IMR-90 (cell line): Measurements from ENCODE around the gene PIWIL4. TPM values are rescaled to one million over a fixed set of nuclear protein-coding genes. Genes with fewer than 3 reads are reported as not detected.

Source experiments
- ATAC-seq: fragments of 200-7000 bp; cut with Tn5 transposase; 2 replicates; pipeline ENCODE4 v1.9.1; 2020; ENCODE audit warnings: low read depth, mild to moderate bottlenecking, moderate library complexity
- BruUV-seq: library from RNA; stranded (reverse); fragments of 400-500 nt; replicated peaks from 2 replicates; lab custom pipeline; 2021; lab: Mats Ljungman, UMichigan
- CTCF ChIA-PET: fragments of 300-600 bp; formaldehyde crosslinking; extraction: SDS; loops from one replicate; lab custom pipeline; 2021; ENCODE audit warnings: antibody characterized with exemption; lab: Yijun Ruan, JAX
- POLR2A ChIA-PET: fragments of 300-600 bp; sonication (Branson Sonifier 250); formaldehyde crosslinking; loops from one replicate; lab custom pipeline; 2022; ENCODE audit warnings: antibody characterized with exemption; ENCODE audit not compliant: unreplicated experiment; lab: Charles Lee
- DNase-seq: peaks from one replicate; pipeline ENCODE4 v3.0.0; 2013
- H2AFZ ChIP-seq: replicated peaks from 2 replicates; pipeline ENCODE3; 2013; ENCODE audit warnings: low read length, mild to moderate bottlenecking; ENCODE audit not compliant: poor library complexity
- H2AK5ac ChIP-seq: 2 replicates; pipeline ENCODE4 v1.6.1; 2013; ENCODE audit warnings: low read depth, low read length, inconsistent platforms
- H2AK9ac ChIP-seq: replicated peaks from 2 replicates; pipeline ENCODE3; 2013; ENCODE audit warnings: mild to moderate bottlenecking, low read depth, low read length, moderate library complexity; ENCODE audit not compliant: poor library complexity
- H2BK120ac ChIP-seq: 2 replicates; pipeline ENCODE4 v1.6.1; 2013; ENCODE audit warnings: low read depth, low read length, inconsistent platforms
- H2BK15ac ChIP-seq: 3 replicates; pipeline ENCODE4 v1.6.1; 2013; ENCODE audit warnings: low read depth, low read length, inconsistent platforms
- H2BK20ac ChIP-seq: 2 replicates; pipeline ENCODE4 v1.6.1; 2013; ENCODE audit warnings: low read depth, mild to moderate bottlenecking, inconsistent platforms, low read length, moderate library complexity
- H2BK5ac ChIP-seq: 2 replicates; pipeline ENCODE4 v1.6.1; 2013; ENCODE audit warnings: mild to moderate bottlenecking, low read depth, low read length, inconsistent platforms; ENCODE audit not compliant: poor library complexity, severe bottlenecking
- H3K14ac ChIP-seq: replicated peaks from 2 replicates; pipeline ENCODE4 v1.6.1; 2013; ENCODE audit warnings: low read depth, low read length, inconsistent platforms
- H3K18ac ChIP-seq: 2 replicates; pipeline ENCODE4 v1.6.1; 2013; ENCODE audit warnings: low read depth, low read length, control low read depth
- H3K23ac ChIP-seq: 2 replicates; pipeline ENCODE4 v1.6.1; 2013; ENCODE audit warnings: low read depth, low read length, inconsistent platforms
- H3K27ac ChIP-seq: 2 replicates; pipeline ENCODE4 v1.5.1; 2013; ENCODE audit warnings: mild to moderate bottlenecking, control low read depth, low read length; ENCODE audit not compliant: insufficient read depth
- H3K27me3 ChIP-seq: 2 replicates; pipeline ENCODE4 v1.6.1; 2013; ENCODE audit warnings: low read length; ENCODE audit not compliant: control insufficient read depth, insufficient read depth
- H3K36me3 ChIP-seq: 2 replicates; pipeline ENCODE4 v1.6.1; 2013; ENCODE audit warnings: low read length, mixed read lengths; ENCODE audit not compliant: control insufficient read depth, insufficient read depth
- H3K4ac ChIP-seq: 2 replicates; pipeline ENCODE4 v1.6.1; 2013; ENCODE audit warnings: low read depth, low read length, inconsistent platforms
- H3K4me1 ChIP-seq: 2 replicates; pipeline ENCODE4 v1.6.1; 2013; ENCODE audit warnings: low read length, mixed read lengths; ENCODE audit not compliant: control insufficient read depth, insufficient read depth
- H3K4me2 ChIP-seq: 2 replicates; pipeline ENCODE4 v1.6.1; 2013; ENCODE audit warnings: low read depth, mild to moderate bottlenecking, control low read depth, low read length, moderate library complexity
- H3K4me3 ChIP-seq: 2 replicates; pipeline ENCODE4 v1.5.1; 2013; ENCODE audit warnings: low read depth, mild to moderate bottlenecking, control low read depth, low read length, moderate library complexity; ENCODE audit not compliant: insufficient read depth
- H3K56ac ChIP-seq: 2 replicates; pipeline ENCODE4 v1.6.1; 2013; ENCODE audit warnings: low read length, inconsistent platforms; ENCODE audit not compliant: insufficient read depth; ENCODE audit errors: extremely low read depth
- H3K79me1 ChIP-seq, 2 experiments: 2 replicates each; pipeline ENCODE4 v1.6.1; 2013; ENCODE audit warnings: low read length in 2 of 2, inconsistent platforms in 1 of 2, low read depth in 1 of 2
- H3K9ac ChIP-seq: 2 replicates; pipeline ENCODE4 v1.6.1; 2013; ENCODE audit warnings: low read depth, low read length, control low read depth
- H3K9me1 ChIP-seq: 2 replicates; pipeline ENCODE4 v1.6.1; 2013; ENCODE audit warnings: low read length, inconsistent platforms; ENCODE audit not compliant: insufficient read depth
- H3K9me3 ChIP-seq: 2 replicates; pipeline ENCODE4 v1.6.1; 2013; ENCODE audit warnings: low read length; ENCODE audit not compliant: control insufficient read depth, insufficient read depth
- H4K20me1 ChIP-seq: 2 replicates; pipeline ENCODE4 v1.6.1; 2013; ENCODE audit warnings: low read length, inconsistent platforms; ENCODE audit not compliant: insufficient read depth
- H4K5ac ChIP-seq: 2 replicates; pipeline ENCODE4 v1.6.1; 2013; ENCODE audit warnings: mild to moderate bottlenecking, low read depth, low read length, control low read depth
- H4K8ac ChIP-seq, 2 experiments: 2 replicates each; pipeline ENCODE4 v1.6.1; 2013; ENCODE audit warnings: low read depth in 2 of 2, low read length in 2 of 2, control low read depth in 1 of 2, inconsistent platforms in 1 of 2
- H4K91ac ChIP-seq: 2 replicates; pipeline ENCODE4 v1.6.1; 2013; ENCODE audit warnings: low read depth, low read length, inconsistent platforms; ENCODE audit not compliant: insufficient read depth
- BHLHE40 ChIP-seq: fragments of 150-350 bp; IDR thresholded peaks from 2 replicates; pipeline ENCODE4 v1.6.1; 2016; ENCODE audit warnings: mild to moderate bottlenecking, low read depth, low read length
- CEBPB ChIP-seq: IDR thresholded peaks from 2 replicates; pipeline ENCODE4 v1.6.1; 2012; ENCODE audit warnings: low read depth, low read length, improper control_type of control experiment
- CHD1 ChIP-seq: IDR thresholded peaks from 2 replicates; pipeline ENCODE4 v1.6.1; 2012; ENCODE audit warnings: low read depth, low read length, improper control_type of control experiment
- FOS ChIP-seq: fragments of 150-350 bp; IDR thresholded peaks from 2 replicates; pipeline ENCODE4 v1.6.1; 2016; ENCODE audit warnings: low read depth, low read length
- MAFK ChIP-seq: IDR thresholded peaks from 2 replicates; pipeline ENCODE4 v1.6.1; 2012; ENCODE audit warnings: low read depth, low read length, improper control_type of control experiment
- NFE2L2 ChIP-seq: fragments of 150-350 bp; IDR thresholded peaks from 2 replicates; pipeline ENCODE4 v1.6.1; 2016; ENCODE audit warnings: low read depth, mild to moderate bottlenecking, low read length
- POLR2A ChIP-seq: IDR thresholded peaks from 2 replicates; pipeline ENCODE4 v1.6.1; 2012; ENCODE audit warnings: mild to moderate bottlenecking, low read depth, low read length
- WGBS, 2 experiments: methylation state at CpG; one replicate each; pipeline versions ENCODE4 v1.1.5 to v1.1.7; 2013; ENCODE audit warnings: missing lambda C conversion rate in 2 of 2; ENCODE audit not compliant: insufficient read length in 1 of 2; ENCODE audit errors: extremely low coverage in 2 of 2; 5-methylcytosine and 5-hydroxymethylcytosine counted together
- dilution Hi-C: fragments of 300-500 bp; cut with HindIII; formaldehyde crosslinking; loops from one replicate; pipeline ENCODE4 v1.14.3; 2018; ENCODE audit warnings: low sequenced_read_pairs; ENCODE audit not compliant: unreplicated experiment
- in situ Hi-C: fragments of 300-500 bp; cut with MboI; formaldehyde crosslinking; loops from 3 replicates; pipeline ENCODE4 v1.14.3; 2019; ENCODE audit warnings: low sequenced_read_pairs, inconsistent platforms, mixed read lengths
- intact Hi-C: fragments of 100-400 bp; cut with micrococcal nuclease; formaldehyde crosslinking; loops from 2 replicates; pipeline ENCODE4 v1.10.0; 2022
- polyA plus RNA-seq, 3 experiments: library from polyadenylated mRNA; depleted of rRNA; stranded (reverse); fragments of >200 nt; gene quantifications; 2 replicates each; pipeline ENCODE4 v1.2.3, GENCODE V29; 2012; ENCODE audit warnings: low replicate concordance in 1 of 3
- total RNA-seq: library from RNA; depleted of rRNA; stranded (reverse); fragments of >200 nt; gene quantifications from 2 replicates; pipeline ENCODE4 v1.2.3, GENCODE V29; 2012
- TF ChIP-seq, protein P1 (sequence below): fragments of 150-350 bp; IDR thresholded peaks from 2 replicates; pipeline ENCODE4 v1.6.1; 2017; ENCODE audit warnings: mild to moderate bottlenecking, antibody characterized with exemption, low read length, low read depth

Gene PIWIL4
- total and polyA plus RNA-seq, 2 of the 4 experiments (the other 2 are of a cell fraction), result 0.72 to 1.3 TPM

DNA sequence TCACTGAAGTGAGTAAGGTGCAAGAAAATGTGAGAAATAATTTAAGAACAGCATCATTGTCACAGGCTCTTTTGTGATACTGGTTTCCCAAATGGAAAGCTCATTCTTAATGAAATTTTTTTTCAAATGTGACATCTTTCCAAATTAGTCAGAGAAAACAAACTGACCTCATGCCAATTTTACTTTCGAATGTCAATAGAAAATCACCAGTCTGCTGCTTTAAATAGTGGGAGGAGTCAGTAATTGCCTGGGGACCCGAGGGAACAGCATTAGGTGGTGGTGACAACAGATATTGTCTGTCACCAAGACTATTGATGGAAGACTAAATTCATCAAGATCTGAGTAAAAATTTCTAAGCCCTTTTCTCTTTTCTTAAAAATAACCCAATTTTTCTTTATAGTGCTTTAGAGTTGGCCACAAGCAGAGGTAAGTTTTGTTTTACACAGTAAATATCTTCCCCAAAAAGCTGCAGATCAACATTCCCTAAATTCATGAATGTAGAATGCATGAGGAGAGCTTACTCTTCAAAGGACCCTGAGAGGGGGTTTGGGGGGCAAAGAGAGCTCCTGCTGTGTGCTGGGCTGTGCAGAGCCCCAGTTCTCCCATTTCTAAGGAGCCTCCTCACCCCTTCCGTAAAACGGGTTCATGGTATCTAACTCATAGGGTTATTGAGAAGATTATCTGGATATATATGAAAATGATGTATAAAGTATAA is 95.1 kb downstream of the PIWIL4 start:
- H3K23ac ChIP-seq, result no peak overlapping the region
- H3K9me3 ChIP-seq, result no peaks in the 10 kb centered on the region
- no TSS peak for BruUV-seq
- H3K9ac ChIP-seq, result no peak overlapping the region
- ChIA-PET POLR2A (no interaction called here), CTCF (interaction anchor here (0.7 kb wide), 1 partner anchor 32 kb away, joined by 3 read pairs; no protein-coding TSS in a partner anchor)
- H2BK5ac ChIP-seq, result no peak overlapping the region
- H3K4me3 ChIP-seq, result no peak overlapping the region
- intact Hi-C loops (no loop called here), in situ Hi-C loops (no loop called here), dilution Hi-C loops (no loop called here)
- no peak overlapping the region for H3K14ac ChIP-seq
- no peak overlapping the region for H2BK20ac ChIP-seq
- H3K36me3 ChIP-seq, result no peaks in the 10 kb centered on the region
- H3K18ac ChIP-seq, result no peak overlapping the region
- H3K9me1 ChIP-seq, result no peaks in the 10 kb centered on the region
- H2BK120ac ChIP-seq, result no peak overlapping the region
- no peak overlapping the region for H4K91ac ChIP-seq
- peaks cover 29% of the 10 kb centered on the region for H3K27me3 ChIP-seq
- no peaks in the 10 kb centered on the region for H3K79me1 ChIP-seq
- no peak overlapping the region for H2AFZ ChIP-seq
- no peak overlapping the region for H4K8ac ChIP-seq
- no peak overlapping the region for H4K5ac ChIP-seq
- DNase-seq (no peak), ATAC-seq (no peak)
- no peak overlapping the region for H2AK9ac ChIP-seq
- H3K27ac ChIP-seq, result no peak overlapping the region
- no peaks in the 10 kb centered on the region for H4K20me1 ChIP-seq
- no peak overlapping the region for H3K4ac ChIP-seq
- H3K4me1 ChIP-seq, result no peaks in the 10 kb centered on the region
- no peak overlapping the region for H2BK15ac ChIP-seq
- no peak overlapping the region for H2AK5ac ChIP-seq
- H3K4me2 ChIP-seq, result no peak overlapping the region
- no CpG with 5 or more reads among the region's 4 CpGs for WGBS, 2 experiments
- no peak overlapping the region for H3K56ac ChIP-seq
- TF ChIP-seq POLR2A (no peak), NFE2L2 (no peak), FOS (no peak), MAFK (no peak), BHLHE40 (no peak), CHD1 (no peak), CEBPB (no peak)
- TF ChIP-seq, protein P1, sequence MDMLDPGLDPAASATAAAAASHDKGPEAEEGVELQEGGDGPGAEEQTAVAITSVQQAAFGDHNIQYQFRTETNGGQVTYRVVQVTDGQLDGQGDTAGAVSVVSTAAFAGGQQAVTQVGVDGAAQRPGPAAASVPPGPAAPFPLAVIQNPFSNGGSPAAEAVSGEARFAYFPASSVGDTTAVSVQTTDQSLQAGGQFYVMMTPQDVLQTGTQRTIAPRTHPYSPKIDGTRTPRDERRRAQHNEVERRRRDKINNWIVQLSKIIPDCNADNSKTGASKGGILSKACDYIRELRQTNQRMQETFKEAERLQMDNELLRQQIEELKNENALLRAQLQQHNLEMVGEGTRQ, result no peak
